Aorta (tissue), 5 donors: ENCODE measurements around the gene ARL2. TPM values are rescaled to one million over a fixed set of nuclear protein-coding genes. Genes with fewer than 3 reads are reported as not detected.
"Not testable (repeated sequence)": the region's sequence is repeated elsewhere in the genome, so short reads cannot be mapped to it uniquely, and the experiment has no call there.

ENCODE experiments used
- ATAC-seq: fragments of 200-7000 bp; cut with Tn5 transposase; one replicate; pipeline ENCODE4 v1.9.1; 2022; ENCODE audit warnings: moderate library complexity; ENCODE audit not compliant: low FRiP score
- DNase-seq, 2 donors: peaks; one replicate each; pipeline ENCODE4 v3.0.0-alpha.2; 2020
- H3K27ac ChIP-seq, 2 donors: one replicate each; pipeline ENCODE4 v1.5.1; 2013; ENCODE audit warnings: low read length in 2 of 2, mild to moderate bottlenecking in 2 of 2, moderate library complexity in 2 of 2, control low read depth in 1 of 2, inconsistent platforms in 1 of 2, low read depth in 1 of 2
- H3K27me3 ChIP-seq, 2 donors: one replicate each; pipeline ENCODE4 v1.6.1; 2013; ENCODE audit warnings: control low read depth in 1 of 2, low read length in 1 of 2, mild to moderate bottlenecking in 1 of 2, moderate library complexity in 1 of 2; ENCODE audit not compliant: insufficient read depth in 2 of 2, control insufficient read depth in 1 of 2
- H3K36me3 ChIP-seq, 2 donors: one replicate each; pipeline ENCODE4 v1.6.1; 2013; ENCODE audit warnings: control low read depth in 1 of 2, low read length in 1 of 2, mild to moderate bottlenecking in 1 of 2; ENCODE audit not compliant: insufficient read depth in 2 of 2, control insufficient read depth in 1 of 2
- H3K4me1 ChIP-seq, 2 donors: one replicate each; pipeline ENCODE4 v1.6.1; 2013; ENCODE audit warnings: low read length in 2 of 2, control low read depth in 1 of 2, mild to moderate bottlenecking in 1 of 2, moderate library complexity in 1 of 2; ENCODE audit not compliant: insufficient read depth in 2 of 2, control insufficient read depth in 1 of 2
- H3K4me3 ChIP-seq, 2 donors: one replicate each; pipeline ENCODE4 v1.5.1; 2013; ENCODE audit warnings: low read length in 2 of 2, control low read depth in 1 of 2, mild to moderate bottlenecking in 1 of 2
- H3K9me3 ChIP-seq: one replicate; pipeline ENCODE4 v1.6.1; 2013; ENCODE audit warnings: mild to moderate bottlenecking, low read length; ENCODE audit not compliant: control insufficient read depth
- WGBS, 2 donors: extraction: QIAGEN DNeasy Blood & Tissue Kit; methylation state at CpG; one replicate each; pipeline ENCODE4 v1.1.7; 2013; 5-methylcytosine and 5-hydroxymethylcytosine counted together
- intact Hi-C, 2 donors: fragments of 100-400 bp; cut with DNase I; formaldehyde crosslinking; loops; one replicate each; pipeline versions ENCODE4 v1.14.2 to v1.15.0; 2022
- long read RNA-seq, 2 donors: library from polyadenylated mRNA; unstranded; transcript quantifications; one replicate each; pipeline ENCODE4 v2.0.0, GENCODE V29; 2020 to 2021
- polyA plus RNA-seq, 2 donors: library from polyadenylated mRNA; stranded (reverse); fragments of 200-250 nt; gene quantifications; one replicate each; pipeline ENCODE4 v1.2.3, GENCODE V29; 2013
- total RNA-seq, 2 donors: library from RNA; stranded (reverse); fragmentation: NEBNext Ultra II Directional; extraction: Animal tissue kit (Norgen Biotek cat#: 25700); gene quantifications; one replicate each; pipeline ENCODE4 v1.2.1, GENCODE V29; 2021
- donor health status: healthy with polysubstance abuse.
- donor health status: Bipolar disorder and iron deficiency.
- donor health status: DM: no; HTN: no; CAD: no.
- donor health status: DM: no; HTN: no; CAD: no.
- donor health status: DM: yes; HTN: yes; CAD: no.

ARL2 gene
- total RNA-seq, result 10 to 100 TPM; 96.3 to 98.5 TPM
- 100 to 1,000 TPM; 151 to 175 TPM for polyA plus RNA-seq
- long read RNA-seq, donor 1, transcript ARL2-201 (5 exons, 979 nt), result major isoform, 163 of 171 reads
- long read RNA-seq, donor 1, partial matches to known transcripts, result 3 of 171 reads
- long read RNA-seq, donor 1, other reads (novel, unspliced or antisense), result 0 of 171 reads
- long read RNA-seq, donor 2, transcript ARL2-201 (5 exons, 979 nt), result major isoform, 67 of 73 reads
- long read RNA-seq, donor 2, partial matches to known transcripts, result 3 of 73 reads
- long read RNA-seq, donor 2, other reads (novel, unspliced or antisense), result 0 of 73 reads

GRCh38 chr11:65013888-65014725, at the start of gene ARL2:
ARL2 (plus strand) TSS chr11:65014160; CDS start chr11:65014208, 48 bp downstream.
- intact Hi-C loops, result loop anchor here (2.0 to 5.0 kb wide), 2 partner anchors 103 kb away; partner anchors contain the start of gene ZNHIT2 (in 2 of the 2)
- ATAC-seq (peak; percentile 95), DNase-seq (peak; percentile 95 to 96)
- no peaks in the 10 kb centered on the region for H3K27me3 ChIP-seq
- no peaks in the 10 kb centered on the region for H3K4me1 ChIP-seq
- peak within 1 kb of the TSS; percentile 62 to 88 for H3K4me3 ChIP-seq
- no peaks in the 10 kb centered on the region for H3K9me3 ChIP-seq
- H3K27ac ChIP-seq, result peak within 1 kb of the TSS; percentile 94 to 97
- H3K36me3 ChIP-seq, result no peaks in the 10 kb centered on the region
- WGBS, 2 donors, result 0% methylated on average over 68 to 96 of the region's 96 CpGs

GRCh38 chr11:64967375-64967774, 46.6 kb upstream of the ARL2 start:
- Histone ChIP-seq H3K27ac (no peak overlapping the region), H3K4me1 (no peaks in the 10 kb centered on the region), H3K9me3 (no peaks in the 10 kb centered on the region), H3K36me3 (no peaks in the 10 kb centered on the region), H3K4me3 (no peak overlapping the region), H3K27me3 (no peaks in the 10 kb centered on the region)
- ATAC-seq (no peak), DNase-seq (no peak)
- intact Hi-C loops, result no loop called here
- WGBS, 2 donors, result 94 to 95% methylated on average over 3 of the region's 3 CpGs

- ATAC-seq (no peak), DNase-seq (no peak)
- Histone ChIP-seq H3K36me3 (no peaks in the 10 kb centered on the region), H3K4me1 (no peaks in the 10 kb centered on the region), H3K27me3 (no peaks in the 10 kb centered on the region), H3K4me3 (no peak overlapping the region), H3K9me3 (no peaks in the 10 kb centered on the region), H3K27ac (no peak overlapping the region)
- intact Hi-C loops, result no loop called here
- 52 to 60% methylated on average over 5 of the region's 5 CpGs for WGBS, 2 donors
Measured at GRCh38 chr11:64969209-64969608, 44.8 kb upstream of the ARL2 start.

- ATAC-seq (no peak), DNase-seq (no peak)
- Histone ChIP-seq H3K27ac (no peak overlapping the region), H3K27me3 (no peaks in the 10 kb centered on the region), H3K36me3 (no peaks in the 10 kb centered on the region), H3K4me3 (no peak overlapping the region), H3K4me1 (no peaks in the 10 kb centered on the region), H3K9me3 (no peaks in the 10 kb centered on the region)
- WGBS, 2 donors, result 83 to 85% methylated on average over 8 of the region's 8 CpGs
- intact Hi-C loops, result no loop called here
Measured at GRCh38 chr11:64970731-64971151, 43.2 kb upstream of the ARL2 start.

GRCh38 chr11:64971421-64972233, 42.3 kb upstream of the ARL2 start, which contains the start of gene MAJIN:
MAJIN (minus strand) TSS chr11:64972108; CDS start chr11:64959405, 12,703 bp downstream.
- DNase-seq, result peak; percentile 90 to 96
- H3K36me3 ChIP-seq, result no peaks in the 10 kb centered on the region
- H3K27me3 ChIP-seq, result no peaks in the 10 kb centered on the region
- intact Hi-C loops, result no loop called here
- peak; percentile 91 for ATAC-seq
- H3K4me1 ChIP-seq, result no peaks in the 10 kb centered on the region
- 13 to 18% methylated on average over 66 to 69 of the region's 69 CpGs for WGBS, 2 donors
- H3K27ac ChIP-seq, result no peak within 1 kb of the TSS
- no peak within 1 kb of the TSS for H3K4me3 ChIP-seq
- no peaks in the 10 kb centered on the region for H3K9me3 ChIP-seq

- 80 to 81% methylated on average over 5 of the region's 5 CpGs for WGBS, 2 donors
Measured at GRCh38 chr11:64974124-64974523, 39.8 kb upstream of the ARL2 start.

GRCh38 chr11:64976651-64977050, 37.3 kb upstream of the ARL2 start:
- no peaks in the 10 kb centered on the region for H3K4me1 ChIP-seq
- no peaks in the 10 kb centered on the region for H3K27me3 ChIP-seq
- WGBS, 2 donors, result 66 to 75% methylated on average over 2 of the region's 2 CpGs
- peak in 1 of 2 donors; percentile 25 for DNase-seq
- ATAC-seq, result no peak
- intact Hi-C loops, result no loop called here
- H3K9me3 ChIP-seq, result no peaks in the 10 kb centered on the region
- no peak overlapping the region for H3K27ac ChIP-seq
- no peaks in the 10 kb centered on the region for H3K36me3 ChIP-seq
- H3K4me3 ChIP-seq, result no peak overlapping the region

More at GRCh38 chr11:64974124-64974523, 39.8 kb upstream of the ARL2 start:
- DNase-seq (no peak), ATAC-seq (no peak)
- intact Hi-C loops, result no loop called here
- Histone ChIP-seq H3K27ac (no peak overlapping the region), H3K4me3 (no peak overlapping the region), H3K36me3 (no peaks in the 10 kb centered on the region), H3K4me1 (no peaks in the 10 kb centered on the region), H3K9me3 (no peaks in the 10 kb centered on the region), H3K27me3 (no peaks in the 10 kb centered on the region)

GRCh38 chr11:64983339-64983738, 30.6 kb upstream of the ARL2 start:
- H3K9me3 ChIP-seq, DNase-seq, H3K4me3 ChIP-seq, H3K36me3 ChIP-seq, intact Hi-C loops, H3K27me3 ChIP-seq, ATAC-seq, H3K27ac ChIP-seq, H3K4me1 ChIP-seq: not testable (repeated sequence)
- WGBS, 2 donors, result 71 to 83% methylated on average over 4 to 5 of the region's 5 CpGs
